Activated CD4-positive, alpha-beta T cell treated with anti-CD3 and anti-CD28 coated beads, Interleukin-2, amount 50 U/mL, for 48 hours (primary cell): ENCODE results near the gene PPIL1.
A peak's percentile ranks its signal among the peaks of the same experiment; 100 is the strongest.
"Not testable (repeated sequence)": the region's sequence is repeated elsewhere in the genome, so short reads cannot be mapped to it uniquely, and the experiment has no call there.

Source experiments
- DNase-seq, 2 experiments: peaks; one replicate each; pipeline ENCODE4 v3.0.0-alpha.2; 2020

PPIL1 gene

DNA sequence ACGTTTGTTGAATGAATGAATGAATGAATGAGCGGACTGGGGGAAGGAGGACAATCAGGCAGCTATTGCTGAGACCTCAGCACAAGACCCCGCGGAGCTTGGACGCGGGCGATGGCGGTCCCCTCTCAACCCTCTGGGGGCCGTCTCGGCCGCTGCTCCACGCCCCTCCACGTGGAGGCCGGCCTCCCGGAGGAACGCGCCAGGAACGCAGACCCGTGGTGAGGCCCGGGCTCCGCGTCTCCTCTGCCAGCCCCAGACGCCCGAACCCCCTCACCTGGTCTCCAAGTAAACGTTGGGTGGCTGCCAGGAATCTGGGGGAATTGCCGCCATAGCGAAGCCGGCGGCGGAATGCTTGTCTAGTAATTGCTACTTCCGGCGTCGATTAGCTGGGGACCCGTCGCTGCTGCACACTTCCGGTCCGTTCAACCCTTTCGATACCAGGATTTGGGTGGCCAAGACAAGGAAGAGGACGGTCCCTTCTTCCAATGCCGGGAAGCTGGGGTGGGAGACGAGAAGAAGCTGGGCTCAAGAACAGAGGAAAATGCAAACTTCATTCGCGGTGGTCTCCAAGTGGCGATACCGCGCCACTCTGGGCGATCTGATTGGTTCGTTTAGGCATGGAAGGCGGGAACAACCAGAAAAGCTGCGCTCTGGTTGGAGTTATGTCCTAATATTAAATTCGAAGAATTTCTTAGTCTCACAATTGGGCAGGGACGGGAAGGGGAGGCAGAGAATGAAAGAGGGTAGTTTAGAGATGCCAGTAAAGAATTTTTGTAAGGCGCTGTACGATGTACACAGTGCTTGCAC, at the start of gene PPIL1:
TSS of gene PPIL1 (minus strand) at position 361 of the 807 bp plus-strand sequence. CDS start at position 330, 31 bp downstream.
- DNase-seq: peak; percentile 84 to 88

DNA sequence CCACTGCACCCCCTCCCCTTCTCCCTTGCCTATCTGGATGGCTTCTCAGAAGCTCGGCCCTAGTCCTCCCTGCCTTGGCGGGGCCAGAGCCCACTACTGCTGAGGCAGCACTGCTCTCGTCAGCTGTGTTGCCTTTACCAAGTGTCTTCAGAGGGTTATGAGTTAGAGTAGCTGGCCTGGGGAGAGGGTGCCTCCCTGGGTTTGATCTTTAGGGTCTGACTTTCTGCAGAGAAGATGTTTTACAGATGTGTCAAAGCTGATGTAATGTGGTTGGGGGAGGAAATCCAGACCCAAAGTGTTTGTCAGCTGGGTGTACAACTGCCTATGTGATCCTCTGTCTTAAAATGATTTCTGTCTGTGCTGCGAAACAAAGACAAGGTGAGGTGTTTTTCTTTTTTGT, 49.5 kb upstream of the PPIL1 start:
- DNase-seq: no peak

DNA sequence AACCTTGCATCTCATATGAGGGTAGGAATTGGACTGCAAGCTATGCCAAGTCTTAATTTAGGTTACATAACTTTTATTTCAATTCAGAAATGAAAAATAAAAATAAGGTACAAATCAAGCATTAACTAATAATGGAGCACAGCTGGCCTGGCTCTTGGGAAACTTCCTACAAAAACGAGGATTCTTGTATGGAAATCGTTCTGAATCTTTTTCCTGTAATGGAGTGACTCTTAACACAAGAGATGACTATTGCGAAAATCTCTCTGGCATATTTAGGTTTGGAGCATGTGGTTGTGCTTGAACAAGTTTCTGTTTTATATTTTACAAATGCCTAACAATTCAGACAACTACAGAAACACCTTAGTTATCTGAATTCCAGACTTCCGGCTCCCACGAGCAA, 45.9 kb upstream of the PPIL1 start:
- DNase-seq: no peak

DNA sequence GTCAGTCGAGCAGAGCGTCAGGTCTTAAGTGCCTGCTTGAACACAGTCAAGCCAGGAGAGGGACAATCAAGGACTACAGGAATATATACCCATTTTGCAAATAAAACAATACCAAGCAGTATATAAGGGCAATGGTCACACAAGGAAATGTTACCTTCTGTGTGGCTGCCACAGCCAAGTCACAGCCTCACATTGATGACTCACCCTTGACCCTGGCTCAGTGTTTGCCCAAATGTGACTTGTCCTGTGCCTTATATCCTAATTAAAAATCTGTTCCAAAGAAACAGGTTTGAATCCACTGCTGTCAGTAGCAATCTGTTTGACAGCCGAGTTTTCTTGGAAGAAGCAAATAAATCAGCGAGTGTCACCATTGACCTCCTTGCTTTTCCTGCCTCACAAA, 45.4 kb upstream of the PPIL1 start:
- no peak for DNase-seq

DNA sequence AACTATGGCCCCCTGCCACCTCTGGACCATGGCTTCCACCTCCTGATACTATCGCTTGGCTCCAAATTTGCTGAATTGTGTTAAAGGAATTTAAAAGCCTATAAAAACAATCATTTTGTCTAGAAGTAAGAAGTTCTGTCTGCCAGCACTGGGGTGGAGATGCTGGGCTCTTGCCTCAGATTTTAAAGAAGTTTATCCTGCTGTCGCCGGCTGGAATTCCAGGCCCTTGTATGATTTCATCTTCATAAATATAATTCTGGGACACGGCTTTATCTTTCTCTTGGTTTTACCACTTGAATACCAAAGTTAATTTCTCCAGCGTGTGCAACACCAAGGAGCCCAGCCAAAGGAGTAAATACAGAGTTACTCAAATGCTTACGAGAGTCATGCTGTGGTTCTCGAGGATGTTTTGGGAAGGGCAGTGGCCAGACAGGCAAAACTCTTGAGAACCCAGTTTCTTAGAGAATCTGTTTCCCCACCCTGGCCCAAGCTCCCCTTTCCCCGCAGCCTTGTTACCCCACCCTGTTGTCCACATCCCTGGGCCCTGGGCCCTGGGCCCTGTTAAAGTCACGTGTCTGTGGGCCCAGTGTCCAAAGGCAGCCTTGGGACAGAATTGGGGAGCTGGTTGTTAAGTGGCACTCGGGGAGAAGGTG, 43.1 kb upstream of the PPIL1 start:
- no peak for DNase-seq

DNA sequence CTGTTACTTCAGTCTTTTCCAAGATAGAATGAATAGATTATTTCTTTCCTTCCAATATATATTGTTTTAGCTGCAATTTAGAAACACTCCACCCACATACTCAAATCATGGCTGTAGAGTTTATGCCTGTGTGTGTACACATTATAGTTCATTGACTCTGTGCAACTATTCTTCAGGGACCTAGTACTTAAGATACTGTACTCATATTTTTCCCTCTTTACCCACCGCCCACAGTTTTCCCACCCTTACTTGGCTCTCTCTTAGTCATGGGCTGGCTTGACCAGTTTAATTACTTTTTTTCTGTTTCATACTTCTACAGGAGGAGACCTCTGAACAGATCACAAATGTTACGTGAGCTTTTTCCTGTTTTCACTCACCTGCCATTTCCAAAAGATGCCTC, 41.5 kb upstream of the PPIL1 start:
- no peak for DNase-seq

DNA sequence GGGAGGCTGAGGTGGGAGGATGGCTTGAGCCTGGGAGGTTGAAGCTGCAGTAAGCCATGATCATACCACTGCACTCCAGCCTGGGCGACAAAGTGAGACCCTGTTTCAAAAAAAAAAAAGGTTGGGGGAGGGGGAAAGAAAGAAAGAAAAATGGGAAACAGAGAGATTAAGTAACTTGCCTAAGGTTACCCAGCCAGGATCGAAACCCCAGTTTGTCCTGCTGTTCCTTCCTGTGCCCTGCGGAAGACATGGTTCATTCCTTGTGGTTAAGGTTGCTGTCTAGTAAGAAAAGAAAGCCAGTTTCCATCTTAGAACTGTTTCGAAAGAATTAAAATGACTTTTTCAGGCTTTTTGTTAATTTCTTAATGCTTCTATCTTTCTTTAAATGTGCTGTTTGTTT, 41.0 kb upstream of the PPIL1 start:
- DNase-seq: no peak

DNA sequence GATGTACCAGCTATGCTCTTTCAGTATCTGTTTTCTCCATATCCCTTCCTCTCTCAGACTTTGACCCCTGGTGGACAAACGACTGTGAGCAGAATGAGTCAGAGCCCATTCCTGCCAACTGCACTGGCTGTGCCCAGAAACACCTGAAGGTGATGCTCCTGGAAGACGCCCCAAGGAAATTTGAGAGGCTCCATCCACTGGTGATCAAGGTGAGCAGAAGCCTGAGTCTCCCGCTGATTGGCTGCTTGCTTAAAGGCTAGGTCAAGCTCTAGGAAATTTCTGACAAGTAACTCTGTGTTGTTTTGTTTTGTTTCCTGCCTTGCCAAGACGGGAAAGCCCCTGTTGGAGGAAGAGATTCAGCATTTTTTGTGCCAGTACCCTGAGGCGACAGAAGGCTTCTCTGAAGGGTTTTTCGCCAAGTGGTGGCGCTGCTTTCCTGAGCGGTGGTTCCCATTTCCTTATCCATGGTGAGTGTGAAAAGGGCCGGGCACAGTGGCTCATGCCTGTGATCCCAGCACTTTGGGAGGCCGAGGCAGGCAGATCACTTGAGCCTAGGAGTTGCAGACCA, 39.7 kb upstream of the PPIL1 start:
- peak; percentile 31 to 44 for DNase-seq

DNA sequence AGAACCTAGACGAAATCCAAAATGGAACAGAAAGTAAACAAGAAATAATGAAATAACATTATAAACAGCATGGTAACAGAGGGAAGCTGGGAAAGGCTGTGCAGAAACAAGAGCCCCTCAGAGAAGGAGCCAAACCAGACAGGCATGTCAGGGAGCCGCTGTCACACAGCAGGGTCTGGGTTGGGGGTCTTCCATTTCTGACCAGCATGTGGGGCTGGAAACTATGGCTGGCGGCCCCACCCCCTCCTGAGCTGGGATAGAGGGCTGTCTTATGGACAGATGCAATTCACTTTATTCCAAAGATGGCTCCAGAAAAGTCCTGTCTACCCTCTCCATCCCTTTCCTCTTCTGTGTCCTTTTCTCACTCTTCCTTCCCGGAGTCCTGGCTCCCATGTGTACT, 38.5 kb upstream of the PPIL1 start:
- no peak for DNase-seq

DNA sequence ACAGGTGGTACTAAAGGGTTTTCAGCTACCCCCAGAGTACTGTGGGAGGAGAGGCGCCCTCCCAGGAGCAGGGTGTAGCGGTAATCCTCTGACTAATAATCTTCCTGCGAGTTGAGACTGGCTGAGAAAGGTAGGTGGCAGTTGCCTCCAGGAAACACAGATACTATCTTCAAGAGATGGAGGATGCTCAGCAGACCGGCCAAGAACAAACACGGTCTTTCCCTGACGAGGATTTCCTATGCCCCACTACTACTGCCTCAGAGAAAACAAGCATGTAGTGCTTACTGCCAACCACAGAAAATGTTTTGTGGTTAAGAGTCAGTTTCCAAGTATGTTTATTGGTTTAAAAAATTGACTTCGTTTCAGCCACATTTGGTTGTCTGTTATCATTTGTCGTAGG, 38.0 kb upstream of the PPIL1 start:
- DNase-seq: peak; percentile 53 to 70

DNA sequence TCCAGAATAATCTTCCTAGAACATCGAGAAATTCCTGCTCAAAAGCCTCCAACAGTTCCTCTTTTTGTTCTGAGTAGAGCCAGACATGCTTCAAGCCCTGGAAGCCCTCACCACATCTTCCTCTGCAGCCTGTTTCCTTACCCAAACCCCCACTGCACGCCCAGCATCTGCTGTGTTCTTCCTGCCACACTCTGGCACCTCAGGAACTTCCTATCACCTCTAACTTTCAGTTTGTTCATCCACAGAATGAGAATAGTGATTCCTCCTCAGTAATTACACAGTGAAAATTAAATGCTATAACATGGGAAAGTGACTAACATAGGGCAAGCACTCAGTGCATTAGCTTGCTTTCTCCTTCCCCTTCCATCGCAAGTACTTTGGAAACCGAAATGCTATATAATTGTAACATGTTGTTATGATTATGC, 37.4 kb upstream of the PPIL1 start:
- DNase-seq: peak; percentile 51 to 63

DNA sequence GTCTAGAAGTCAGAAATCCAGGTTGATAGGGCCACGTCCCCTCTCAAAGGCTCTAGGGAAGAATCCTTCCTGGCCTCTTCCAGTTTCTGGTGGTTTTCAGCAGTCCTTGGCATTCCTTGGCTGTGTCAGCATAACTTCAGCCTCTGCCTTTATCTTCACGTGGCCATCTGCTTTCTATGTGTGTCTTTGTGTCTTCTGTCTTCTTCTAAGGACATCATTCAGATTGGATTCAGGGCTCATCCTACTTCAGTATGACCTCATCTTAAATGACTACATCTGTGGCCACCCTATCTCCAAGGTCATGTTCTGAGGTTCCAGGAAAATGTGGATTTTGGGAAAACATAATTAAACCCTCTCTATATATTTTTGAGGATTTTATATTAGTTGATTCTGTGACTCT, 34.1 kb upstream of the PPIL1 start:
- DNase-seq: no peak

DNA sequence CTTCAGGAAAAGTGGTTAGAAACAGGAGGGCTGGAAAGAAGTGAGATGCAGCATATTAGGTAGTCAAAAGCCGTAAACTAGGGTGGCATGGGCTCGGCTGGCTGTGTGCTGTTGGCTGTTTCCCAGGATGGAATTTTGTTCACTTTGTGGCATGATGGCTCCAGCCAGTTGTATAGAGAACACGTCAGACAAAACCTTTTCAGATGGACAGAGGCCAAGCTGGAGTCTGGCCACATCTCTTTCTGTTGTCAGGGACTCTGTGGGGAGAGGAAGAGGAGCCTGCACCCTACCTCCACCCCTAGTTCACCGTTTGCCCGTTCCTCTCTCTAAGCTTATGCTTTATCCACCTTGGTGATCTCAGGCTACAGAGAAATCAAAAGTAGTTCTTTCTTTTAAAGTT, 33.2 kb upstream of the PPIL1 start:
- no peak for DNase-seq

DNA sequence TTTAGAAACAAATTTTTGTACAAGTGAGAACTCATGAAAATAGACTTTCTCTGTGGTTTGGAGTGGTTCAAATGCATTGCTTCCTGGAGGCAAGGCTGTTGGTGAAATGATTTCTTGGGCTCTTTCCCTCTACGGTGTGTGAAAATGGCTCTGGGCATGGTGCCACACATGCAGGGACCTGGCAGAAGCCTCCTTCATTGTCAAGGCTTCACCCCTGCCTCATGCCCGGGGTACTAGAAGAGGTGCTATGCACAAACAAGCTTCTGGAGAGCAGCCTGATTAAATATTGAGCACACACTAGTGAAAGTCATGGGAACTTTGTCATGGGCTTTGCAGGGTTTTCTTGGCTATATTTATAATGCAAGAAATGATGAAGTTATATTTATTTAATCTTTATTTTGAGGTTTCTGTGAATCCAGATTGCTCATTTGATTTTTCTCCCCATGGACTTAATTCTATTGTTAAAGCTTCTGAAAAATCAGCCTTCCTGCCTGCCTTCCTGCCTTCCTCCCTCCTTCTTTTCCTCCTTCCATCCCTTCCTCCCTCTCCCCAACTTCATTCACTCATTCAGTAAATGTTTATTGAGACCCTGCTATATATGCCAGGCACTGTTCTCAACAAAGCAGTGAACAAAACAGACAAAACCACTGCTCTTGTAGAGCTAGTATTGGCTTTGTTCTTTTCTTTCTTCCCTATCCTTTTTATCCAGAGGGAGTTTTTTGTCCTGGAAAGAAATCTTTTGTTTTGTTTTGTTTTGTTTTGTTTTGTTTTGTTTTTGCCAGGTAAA, 32.1 kb upstream of the PPIL1 start:
- no peak for DNase-seq

DNA sequence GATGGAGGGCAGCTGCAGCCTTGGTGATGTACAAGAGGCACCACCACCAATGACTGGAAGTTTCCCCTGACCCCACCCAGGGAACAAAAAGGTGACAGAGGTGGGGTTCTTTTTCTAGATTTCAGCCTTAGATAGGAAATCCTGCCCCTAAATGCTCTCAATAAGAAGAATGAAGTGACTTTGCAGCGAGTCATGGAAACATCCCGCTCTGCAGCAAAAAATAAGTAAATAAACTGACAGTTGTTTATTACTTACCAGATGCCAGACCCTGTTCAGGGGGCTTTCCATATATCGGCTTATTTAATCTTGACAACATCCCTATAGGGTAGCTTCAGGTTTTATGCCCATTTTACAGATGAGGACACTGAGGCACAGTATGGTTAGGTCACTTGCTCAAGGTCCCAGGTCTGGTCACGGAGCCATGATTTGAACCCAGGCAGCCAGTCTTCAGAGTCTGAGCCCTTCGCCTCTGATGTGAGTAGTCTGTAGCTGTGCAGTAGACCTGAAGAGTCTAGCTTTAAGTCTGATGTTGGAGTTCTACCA, 30.3 kb upstream of the PPIL1 start:
- DNase-seq: no peak

DNA sequence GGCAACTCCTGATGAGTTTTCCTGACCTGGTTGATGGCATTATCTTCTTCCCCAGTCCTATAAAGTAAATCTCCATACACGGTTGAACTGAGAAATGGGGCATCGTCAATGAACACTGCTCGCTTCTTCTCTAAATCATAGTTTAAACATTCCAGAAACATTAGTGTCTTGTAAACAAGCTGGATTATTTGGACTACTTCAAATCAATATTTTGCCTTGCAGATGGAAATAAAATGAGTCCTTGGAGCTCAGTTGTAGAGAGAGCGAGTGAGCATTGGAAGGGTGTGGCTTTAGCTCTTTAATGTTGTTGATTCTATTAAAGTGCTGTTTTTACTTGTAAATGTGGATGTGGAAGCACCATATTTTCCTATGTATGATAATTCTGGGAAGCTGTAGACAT, 29.5 kb upstream of the PPIL1 start:
- DNase-seq: no peak

DNA sequence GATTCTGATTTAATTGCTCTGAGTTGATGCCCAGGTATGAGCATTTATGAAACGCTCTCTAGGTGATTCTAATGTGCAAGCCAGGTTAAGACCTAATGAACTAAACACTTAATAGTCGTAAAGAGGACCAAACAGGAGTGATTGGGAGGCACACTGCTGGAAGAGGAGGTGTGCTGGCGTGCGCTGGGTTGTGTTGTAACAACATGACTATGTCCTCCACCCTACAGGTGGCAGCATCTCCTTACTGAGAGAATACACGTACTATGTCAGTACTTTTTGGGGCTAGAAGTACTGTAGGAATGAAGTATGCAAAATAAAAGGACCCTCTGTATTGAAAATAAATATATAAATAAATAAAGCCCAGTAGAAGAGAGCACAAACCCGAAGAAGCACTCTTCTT, 23.0 kb upstream of the PPIL1 start:
- peak in 1 of 2 experiments; percentile 17 for DNase-seq

DNA sequence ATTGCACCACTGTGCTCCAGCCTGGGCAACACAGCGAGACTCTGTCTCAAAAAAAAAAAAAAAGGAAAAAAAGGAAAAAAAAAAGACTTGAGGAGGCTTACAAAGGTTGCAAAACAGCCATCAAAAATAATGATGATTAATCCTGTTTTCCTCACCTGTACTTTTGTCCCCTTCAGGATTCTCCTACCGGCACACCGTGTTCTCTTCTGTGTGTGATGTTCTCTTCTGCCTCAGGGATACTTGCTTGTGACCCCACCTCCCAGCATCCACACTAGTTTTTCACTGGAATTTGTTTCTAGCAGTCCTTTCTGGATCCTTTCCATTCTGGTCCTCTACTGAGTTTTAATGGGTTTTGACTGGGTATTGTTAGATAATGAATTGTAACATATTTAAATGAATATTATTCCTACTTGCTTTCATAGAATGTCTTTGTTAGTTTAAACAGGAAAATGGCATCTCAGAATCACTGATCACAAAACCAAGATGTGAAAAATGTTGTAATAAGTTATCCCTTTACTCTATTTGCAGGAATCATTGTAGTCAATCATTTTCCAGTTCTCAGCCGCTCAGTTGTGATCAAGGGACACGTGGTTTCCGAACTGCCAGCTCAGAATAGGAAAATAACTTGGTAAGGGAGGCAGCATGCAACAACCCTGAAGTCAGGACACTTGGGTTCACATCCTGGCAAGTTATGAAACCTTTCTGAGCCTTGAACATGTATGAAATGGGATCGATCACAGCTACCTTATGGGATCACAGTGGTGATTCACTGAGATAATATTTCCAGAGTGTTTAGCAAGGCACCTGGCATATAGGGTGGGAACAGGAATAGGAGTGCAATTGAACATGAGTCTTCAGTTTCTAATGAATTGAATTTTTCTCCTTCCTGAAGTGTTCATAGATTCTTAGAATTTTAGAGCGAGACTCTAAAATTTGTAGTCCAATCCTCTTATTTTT, 19.7 kb upstream of the PPIL1 start:
- DNase-seq: no peak

DNA sequence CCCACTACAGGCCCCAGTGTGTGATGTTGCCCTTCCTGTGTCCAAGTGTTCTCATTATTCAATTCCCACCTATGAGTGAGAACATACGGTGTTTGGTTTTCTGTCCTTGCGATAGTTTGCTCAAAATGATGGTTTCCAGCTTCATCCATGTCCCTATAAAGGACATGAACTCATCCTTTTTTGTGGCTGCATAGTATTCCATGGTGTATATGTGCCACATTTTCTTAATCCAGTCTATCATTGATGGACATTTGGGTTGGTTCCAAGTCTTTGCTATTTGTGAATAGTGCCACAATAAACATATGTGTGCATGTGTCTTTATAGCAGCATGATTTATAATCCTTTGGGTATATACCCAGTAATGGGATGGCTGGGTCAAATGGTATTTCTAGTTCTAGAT, 16.6 kb upstream of the PPIL1 start:
- not testable (repeated sequence) for DNase-seq

DNA sequence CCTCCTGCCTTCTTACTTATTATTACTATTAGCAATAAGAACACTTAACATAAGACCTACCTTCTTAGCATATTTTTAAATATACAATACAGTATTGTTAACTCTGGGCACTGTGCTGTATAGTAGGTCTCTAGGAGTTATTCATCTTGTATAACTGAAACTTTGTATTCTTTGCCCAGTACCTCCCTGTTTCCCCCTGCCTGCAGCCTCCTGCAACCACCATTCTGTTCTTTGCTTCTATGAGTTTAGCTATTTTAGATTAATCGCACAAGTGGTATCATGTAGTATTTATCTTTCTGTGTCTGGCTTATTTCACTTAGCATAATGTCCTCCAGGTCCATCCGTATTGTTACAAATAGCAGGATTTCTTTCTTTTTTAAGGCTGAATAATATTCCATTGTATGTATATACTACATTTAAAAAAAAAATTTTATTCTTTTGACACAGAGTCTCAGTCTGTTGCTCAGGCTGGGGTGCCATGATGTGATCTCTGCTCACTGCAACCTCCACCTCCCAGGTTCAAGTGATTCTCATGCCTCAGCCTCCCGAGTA, 15.6 kb upstream of the PPIL1 start:
- DNase-seq: no peak

DNA sequence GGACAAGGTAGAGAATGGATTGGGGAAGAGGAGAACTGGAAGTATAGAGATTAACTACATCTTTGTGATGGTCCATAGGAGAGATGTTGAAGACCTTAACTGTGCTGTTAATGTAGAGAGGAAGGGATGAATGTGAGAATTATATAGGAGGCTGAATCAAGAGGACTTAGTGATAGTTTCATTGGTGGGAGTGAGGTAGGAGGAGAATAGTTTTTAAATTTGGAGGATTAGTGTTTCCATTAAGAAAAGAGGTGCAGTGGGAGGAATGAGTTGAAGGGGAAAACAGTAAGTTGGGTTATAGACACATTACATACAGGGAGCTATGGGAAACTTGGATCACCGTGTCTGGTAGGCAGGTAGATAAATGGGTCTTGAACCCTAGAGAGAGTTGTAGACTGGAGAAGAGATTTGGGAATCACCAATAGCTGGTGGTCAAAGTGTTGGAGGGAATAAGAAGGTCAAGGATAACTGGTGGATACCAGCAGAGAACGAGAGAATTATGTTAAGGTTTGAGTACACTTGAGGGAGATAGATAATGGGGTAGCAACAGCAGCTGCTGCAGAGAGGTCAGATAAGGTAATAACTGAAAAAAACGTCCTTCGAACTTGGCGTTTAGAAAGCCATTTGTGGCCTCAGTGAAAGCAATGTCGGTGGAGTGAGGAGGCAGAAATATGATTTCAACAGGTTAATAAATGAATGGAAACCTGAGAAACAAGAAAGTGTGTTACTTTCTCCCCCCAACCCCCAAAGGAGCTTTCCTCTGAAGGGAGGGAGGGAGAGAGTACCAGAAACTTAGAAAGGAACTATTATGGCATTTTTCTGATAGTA, 14.3 kb upstream of the PPIL1 start:
- DNase-seq: no peak
